Keratinocyte (primary cell): Measurements from ENCODE around the gene HSD17B4. TPM values are rescaled to one million over a fixed set of nuclear protein-coding genes. Genes with fewer than 3 reads are reported as not detected.

Experiments used
- DNase-seq: peaks from one replicate; pipeline ENCODE4 v3.0.0-alpha.2; 2011; ENCODE audit warnings: low read depth, missing footprints, low spot score
- FAIRE-seq: peaks from 2 replicates; lab custom pipeline; 2011; peaks lifted over from hg19 to GRCh38; lab: Jason Lieb, UNC
- H2AFZ ChIP-seq: 2 replicates; pipeline ENCODE4 v1.6.0; 2012; ENCODE audit warnings: low read length, control low read depth, inconsistent platforms; ENCODE audit not compliant: control insufficient read depth
- H3K27ac ChIP-seq: 2 replicates; pipeline ENCODE4 v1.5.1; 2011; ENCODE audit warnings: low read length; ENCODE audit not compliant: control insufficient read depth, insufficient read depth
- H3K27me3 ChIP-seq: 3 replicates; pipeline ENCODE4 v1.6.0; 2011; ENCODE audit warnings: low read length; ENCODE audit not compliant: control insufficient read depth, insufficient read depth; ENCODE audit errors: extremely low read depth
- H3K36me3 ChIP-seq, 2 experiments: 2 replicates in 1 of 2; 3 replicates in 1 of 2; pipeline ENCODE4 v1.5.1; 2011; ENCODE audit warnings: low read length in 2 of 2, mild to moderate bottlenecking in 1 of 2; ENCODE audit not compliant: control insufficient read depth in 2 of 2, insufficient read depth in 2 of 2; ENCODE audit errors: extremely low read depth in 1 of 2
- H3K4me1 ChIP-seq: 3 replicates; pipeline ENCODE4 v1.5.1; 2011; ENCODE audit warnings: low read length; ENCODE audit not compliant: control insufficient read depth, insufficient read depth; ENCODE audit errors: extremely low read depth
- H3K4me2 ChIP-seq: 3 replicates; pipeline ENCODE4 v1.6.0; 2011; ENCODE audit warnings: low read depth, low read length; ENCODE audit not compliant: control insufficient read depth, insufficient read depth; ENCODE audit errors: extremely low read depth
- H3K4me3 ChIP-seq, 3 experiments: fragments of 200-600 bp in 1 of 3; sonication (generic) in 1 of 3; 2 replicates in 2 of 3; 3 replicates in 1 of 3; pipeline ENCODE4 v1.5.1; 2011 to 2016; ENCODE audit warnings: low read length in 3 of 3, mild to moderate bottlenecking in 3 of 3, control low read depth in 2 of 3, inconsistent platforms in 1 of 3, low read depth in 1 of 3, mixed read lengths in 1 of 3, mixed run types in 1 of 3, moderate library complexity in 1 of 3; ENCODE audit not compliant: control insufficient read depth in 2 of 3, insufficient read depth in 2 of 3; ENCODE audit errors: extremely low read depth in 1 of 3
- H3K79me2 ChIP-seq: 2 replicates; pipeline ENCODE4 v1.6.0; 2012; ENCODE audit warnings: low read length; ENCODE audit not compliant: control insufficient read depth, insufficient read depth
- H3K9ac ChIP-seq: 3 replicates; pipeline ENCODE4 v1.6.0; 2011; ENCODE audit warnings: low read length; ENCODE audit not compliant: control insufficient read depth, insufficient read depth; ENCODE audit errors: extremely low read depth
- H3K9me1 ChIP-seq: 3 replicates; pipeline ENCODE4 v1.6.0; 2011; ENCODE audit warnings: low read length; ENCODE audit not compliant: control insufficient read depth, insufficient read depth; ENCODE audit errors: extremely low read depth
- H3K9me3 ChIP-seq: 2 replicates; pipeline ENCODE4 v1.5.1; 2012; ENCODE audit warnings: low read depth, low read length; ENCODE audit not compliant: control insufficient read depth
- H4K20me1 ChIP-seq: 3 replicates; pipeline ENCODE4 v1.6.0; 2011; ENCODE audit warnings: low read length; ENCODE audit not compliant: control insufficient read depth, insufficient read depth; ENCODE audit errors: extremely low read depth
- EZH2 ChIP-seq: IDR thresholded peaks from one replicate; pipeline ENCODE4 v1.6.1; 2012; ENCODE audit warnings: inconsistent platforms, mild to moderate bottlenecking, low read length, moderate library complexity
- dilution Hi-C: fragments of 300-500 bp; cut with MboI; formaldehyde crosslinking; loops from one replicate; pipeline ENCODE4 v1.7.0; 2020; ENCODE audit warnings: low sequenced_read_pairs; ENCODE audit not compliant: extremely low pct_ligation_motif_present
- polyA plus RNA-seq, 5 experiments: library from polyadenylated mRNA; depleted of rRNA in 3 of 5; stranded (reverse) in 3 of 5; stranded (forward) in 1 of 5; unstranded in 1 of 5; fragments of >200 nt; gene quantifications; 1 replicate in 1 of 5; 2 replicates in 3 of 5; 3 replicates in 1 of 5; pipeline versions ENCODE4 v1.2.1 to v1.2.3, GENCODE V29; 2011 to 2012; ENCODE audit warnings: missing spikeins in 2 of 5, low read depth in 1 of 5, low replicate concordance in 1 of 5
- TF ChIP-seq, protein P1 (sequence below), 3 experiments: IDR thresholded peaks in 1 of 3; conservative IDR thresholded peaks in 1 of 3; optimal IDR thresholded peaks in 1 of 3; 2 replicates in 2 of 3; 3 replicates in 1 of 3; pipeline versions ENCODE3 to v1.5.1; 2011; ENCODE audit warnings: low read length in 3 of 3, mild to moderate bottlenecking in 3 of 3, moderate library complexity in 2 of 3, control low read depth in 1 of 3, inconsistent platforms in 1 of 3; ENCODE audit not compliant: insufficient read depth in 2 of 3; ENCODE audit errors: extremely low read depth in 1 of 3

The HSD17B4 gene
- polyA plus RNA-seq, 1 donor (not counting 4 experiments of a cell fraction or from before 2014, with no cell fraction given): 154 TPM

DNA sequence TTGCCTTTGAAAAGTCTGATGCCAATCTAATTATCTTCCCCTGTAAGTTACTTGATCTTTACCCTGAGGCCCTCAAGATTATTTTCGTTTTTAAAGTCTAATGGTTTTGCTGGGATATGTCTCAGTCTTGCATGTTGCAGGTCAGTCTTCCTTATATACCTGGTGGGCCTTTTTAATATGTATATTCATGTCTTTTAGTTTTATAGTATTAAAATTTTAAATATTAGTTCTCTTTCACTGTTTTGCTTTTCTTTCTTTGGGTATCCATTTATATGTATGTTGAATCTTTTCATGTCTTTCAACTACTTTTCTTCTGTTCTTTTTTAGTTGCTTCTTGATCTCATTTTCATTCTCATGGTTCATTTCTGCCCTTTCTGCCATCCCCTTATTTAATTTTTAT is 68.9 kb downstream of the HSD17B4 start:
- no peak overlapping the region for H3K9ac ChIP-seq
- H4K20me1 ChIP-seq: no peaks in the 10 kb centered on the region
- no peaks in the 10 kb centered on the region for H3K4me1 ChIP-seq
- dilution Hi-C loops: no loop called here
- TF ChIP-seq EZH2: no peak
- TF ChIP-seq, protein P1, sequence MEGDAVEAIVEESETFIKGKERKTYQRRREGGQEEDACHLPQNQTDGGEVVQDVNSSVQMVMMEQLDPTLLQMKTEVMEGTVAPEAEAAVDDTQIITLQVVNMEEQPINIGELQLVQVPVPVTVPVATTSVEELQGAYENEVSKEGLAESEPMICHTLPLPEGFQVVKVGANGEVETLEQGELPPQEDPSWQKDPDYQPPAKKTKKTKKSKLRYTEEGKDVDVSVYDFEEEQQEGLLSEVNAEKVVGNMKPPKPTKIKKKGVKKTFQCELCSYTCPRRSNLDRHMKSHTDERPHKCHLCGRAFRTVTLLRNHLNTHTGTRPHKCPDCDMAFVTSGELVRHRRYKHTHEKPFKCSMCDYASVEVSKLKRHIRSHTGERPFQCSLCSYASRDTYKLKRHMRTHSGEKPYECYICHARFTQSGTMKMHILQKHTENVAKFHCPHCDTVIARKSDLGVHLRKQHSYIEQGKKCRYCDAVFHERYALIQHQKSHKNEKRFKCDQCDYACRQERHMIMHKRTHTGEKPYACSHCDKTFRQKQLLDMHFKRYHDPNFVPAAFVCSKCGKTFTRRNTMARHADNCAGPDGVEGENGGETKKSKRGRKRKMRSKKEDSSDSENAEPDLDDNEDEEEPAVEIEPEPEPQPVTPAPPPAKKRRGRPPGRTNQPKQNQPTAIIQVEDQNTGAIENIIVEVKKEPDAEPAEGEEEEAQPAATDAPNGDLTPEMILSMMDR (optimal IDR thresholded peaks at IDR 0.05 in 1 of 3, IDR thresholded peaks at IDR 0.05 in 1 of 3, conservative IDR thresholded peaks at IDR 0.05 in 1 of 3; ENCODE audit: extremely low read depth in 1 of 3, insufficient read depth in 2 of 3, low read length in 3 of 3): no peak
- no peaks in the 10 kb centered on the region for H3K9me1 ChIP-seq
- H3K79me2 ChIP-seq: no peaks in the 10 kb centered on the region
- H3K4me2 ChIP-seq: no peak overlapping the region
- no peaks in the 10 kb centered on the region for H3K27me3 ChIP-seq
- H2AFZ ChIP-seq: no peak overlapping the region
- no peaks in the 10 kb centered on the region for H3K9me3 ChIP-seq
- H3K27ac ChIP-seq: no peak overlapping the region
- no peak for FAIRE-seq
- H3K4me3 ChIP-seq: no peak overlapping the region
- H3K36me3 ChIP-seq: peaks cover 1 to 3% of the 10 kb centered on the region in 2 experiments
- DNase-seq: no peak

DNA sequence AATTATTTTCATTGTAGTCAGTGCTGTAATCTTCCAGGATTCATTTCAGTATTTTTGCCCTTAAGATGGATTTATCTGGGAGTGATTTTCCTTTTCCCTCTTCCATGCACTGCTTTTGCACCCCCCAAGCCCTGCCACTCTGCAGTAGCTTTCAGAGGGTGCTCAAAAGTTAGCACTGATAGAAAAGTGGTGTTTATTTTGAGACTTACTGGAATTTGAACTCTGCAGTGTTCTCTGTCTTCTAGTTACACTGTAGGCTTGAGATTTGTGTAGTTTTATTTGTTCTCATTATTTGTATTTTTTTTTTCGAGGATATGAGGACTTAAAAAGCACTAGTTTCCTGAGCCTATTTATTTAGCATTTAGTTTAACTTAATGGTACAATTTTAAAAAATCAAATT is 70.5 kb downstream of the HSD17B4 start:
- DNase-seq (no peak), FAIRE-seq (no peak)
- Histone ChIP-seq H3K4me3 (no peak overlapping the region), H3K4me2 (no peak overlapping the region), H3K27ac (no peak overlapping the region), H3K9me3 (no peaks in the 10 kb centered on the region), H3K9me1 (no peaks in the 10 kb centered on the region), H4K20me1 (no peaks in the 10 kb centered on the region), H3K79me2 (no peaks in the 10 kb centered on the region), H3K9ac (no peak overlapping the region), H2AFZ (no peak overlapping the region), H3K27me3 (no peaks in the 10 kb centered on the region), H3K36me3 (peaks cover 1 to 3% of the 10 kb centered on the region in 2 experiments), H3K4me1 (peaks cover 10% of the 10 kb centered on the region)
- no peak for TF ChIP-seq EZH2
- dilution Hi-C loops: no loop called here

DNA sequence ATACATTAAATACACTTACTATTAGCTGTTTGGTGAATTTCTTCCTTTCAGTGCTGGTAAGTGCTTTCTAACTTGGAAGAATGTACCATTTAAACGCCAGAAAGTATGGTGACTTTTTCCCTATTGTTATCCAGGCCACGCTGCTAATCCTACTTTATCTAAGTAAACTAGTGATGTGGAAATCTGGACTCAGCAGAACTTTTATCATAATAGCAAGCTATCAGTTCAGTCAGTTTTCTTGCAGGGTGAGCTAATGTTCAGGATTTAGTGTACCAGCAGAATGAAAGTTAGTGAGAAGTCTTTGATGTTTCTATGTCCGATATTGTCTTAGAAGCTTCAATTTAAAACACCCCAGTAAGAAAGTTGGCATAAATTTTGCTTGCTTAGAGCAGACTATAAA is 72.2 kb downstream of the HSD17B4 start:
- no peaks in the 10 kb centered on the region for H3K79me2 ChIP-seq
- no peak overlapping the region for H3K4me2 ChIP-seq
- H3K9me3 ChIP-seq: no peaks in the 10 kb centered on the region
- H3K27ac ChIP-seq: no peak overlapping the region
- H3K4me1 ChIP-seq: peaks cover 13% of the 10 kb centered on the region
- dilution Hi-C loops: no loop called here
- no peaks in the 10 kb centered on the region for H3K9me1 ChIP-seq
- no peak overlapping the region for H2AFZ ChIP-seq
- no peak for DNase-seq
- no peaks in the 10 kb centered on the region for H4K20me1 ChIP-seq
- FAIRE-seq: no peak
- no peak overlapping the region for H3K9ac ChIP-seq
- peaks cover 1 to 3% of the 10 kb centered on the region in 2 experiments for H3K36me3 ChIP-seq
- no peaks in the 10 kb centered on the region for H3K27me3 ChIP-seq
- H3K4me3 ChIP-seq: no peak overlapping the region
- TF ChIP-seq, protein P1 (optimal IDR thresholded peaks at IDR 0.05 in 1 of 3, IDR thresholded peaks at IDR 0.05 in 1 of 3, conservative IDR thresholded peaks at IDR 0.05 in 1 of 3; ENCODE audit: extremely low read depth in 1 of 3, insufficient read depth in 2 of 3, low read length in 3 of 3): no peak
- TF ChIP-seq EZH2: no peak
